ENCODE data around the gene KDM4C.

KDM4C gene

GRCh38 chr9:6904371-6904770 lies 146.6 kb downstream of the KDM4C start:
- no peak overlapping the region for H3K27ac ChIP-seq
- H3K27me3 ChIP-seq (replicated peaks), result no peaks in the 10 kb centered on the region
- DNase-seq, result no peak
- TF ChIP-seq, protein P1, sequence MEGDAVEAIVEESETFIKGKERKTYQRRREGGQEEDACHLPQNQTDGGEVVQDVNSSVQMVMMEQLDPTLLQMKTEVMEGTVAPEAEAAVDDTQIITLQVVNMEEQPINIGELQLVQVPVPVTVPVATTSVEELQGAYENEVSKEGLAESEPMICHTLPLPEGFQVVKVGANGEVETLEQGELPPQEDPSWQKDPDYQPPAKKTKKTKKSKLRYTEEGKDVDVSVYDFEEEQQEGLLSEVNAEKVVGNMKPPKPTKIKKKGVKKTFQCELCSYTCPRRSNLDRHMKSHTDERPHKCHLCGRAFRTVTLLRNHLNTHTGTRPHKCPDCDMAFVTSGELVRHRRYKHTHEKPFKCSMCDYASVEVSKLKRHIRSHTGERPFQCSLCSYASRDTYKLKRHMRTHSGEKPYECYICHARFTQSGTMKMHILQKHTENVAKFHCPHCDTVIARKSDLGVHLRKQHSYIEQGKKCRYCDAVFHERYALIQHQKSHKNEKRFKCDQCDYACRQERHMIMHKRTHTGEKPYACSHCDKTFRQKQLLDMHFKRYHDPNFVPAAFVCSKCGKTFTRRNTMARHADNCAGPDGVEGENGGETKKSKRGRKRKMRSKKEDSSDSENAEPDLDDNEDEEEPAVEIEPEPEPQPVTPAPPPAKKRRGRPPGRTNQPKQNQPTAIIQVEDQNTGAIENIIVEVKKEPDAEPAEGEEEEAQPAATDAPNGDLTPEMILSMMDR (IDR thresholded peaks at IDR 0.05; ENCODE audit: low read depth, low read length, missing control alignments), result no peak
- in situ Hi-C loops (cut with HindIII; ENCODE audit: low pct_ligation_motif_present, low sequenced_read_pairs), result no loop called here
- H3K4me3 ChIP-seq (ENCODE audit: low read depth, low read length), result no peak overlapping the region
- H3K36me3 ChIP-seq (replicated peaks), result no peaks in the 10 kb centered on the region

DNA sequence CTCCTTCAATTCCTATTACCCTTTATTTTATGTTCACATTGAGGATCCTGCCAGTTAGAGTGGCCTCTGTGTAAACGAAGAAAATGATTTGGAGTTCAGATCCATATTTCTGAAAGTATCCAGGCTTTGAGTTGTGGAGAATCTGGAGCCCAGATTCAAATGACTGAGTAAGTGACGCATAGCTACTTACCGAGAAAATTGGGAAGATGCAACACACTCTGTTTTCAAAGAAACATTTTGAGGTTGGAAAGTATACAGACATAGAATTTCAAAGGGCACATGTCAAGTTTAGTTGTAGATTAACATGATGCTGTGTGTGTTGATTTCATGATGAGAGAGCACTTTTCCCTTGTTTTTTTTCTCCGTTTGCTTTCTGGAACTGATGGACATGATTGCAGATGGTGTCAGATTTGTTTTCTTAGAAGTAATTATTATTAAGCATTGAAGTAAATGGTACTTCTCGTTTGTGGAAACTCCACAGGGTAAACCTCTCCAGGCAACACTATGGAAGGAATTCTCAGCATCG lies 148.1 kb downstream of the KDM4C start:
- H3K27ac ChIP-seq, result no peak overlapping the region
- TF ChIP-seq, protein P1 (IDR thresholded peaks at IDR 0.05; ENCODE audit: low read depth, low read length, missing control alignments), result no peak
- no peaks in the 10 kb centered on the region for H3K27me3 ChIP-seq (replicated peaks)
- no peaks in the 10 kb centered on the region for H3K36me3 ChIP-seq (replicated peaks)
- DNase-seq, result no peak
- in situ Hi-C loops (cut with HindIII; ENCODE audit: low pct_ligation_motif_present, low sequenced_read_pairs), result no loop called here
- H3K4me3 ChIP-seq (ENCODE audit: low read depth, low read length), result no peak overlapping the region

- H3K4me3 ChIP-seq (ENCODE audit: low read depth, low read length), result no peak overlapping the region
- no peaks in the 10 kb centered on the region for H3K36me3 ChIP-seq (replicated peaks)
- H3K27me3 ChIP-seq (replicated peaks), result no peaks in the 10 kb centered on the region
- TF ChIP-seq, protein P1 (IDR thresholded peaks at IDR 0.05; ENCODE audit: low read depth, low read length, missing control alignments), result peak; percentile 70
- in situ Hi-C loops (cut with HindIII; ENCODE audit: low pct_ligation_motif_present, low sequenced_read_pairs), result no loop called here
- H3K27ac ChIP-seq, result no peak overlapping the region
- DNase-seq, result peak; percentile 24
Observed at GRCh38 chr9:6907772-6908381, 150.1 kb downstream of the KDM4C start.

GRCh38 chr9:6909181-6909580 lies 151.4 kb downstream of the KDM4C start:
- Histone ChIP-seq H3K4me3 (ENCODE audit: low read depth, low read length) (no peak overlapping the region), H3K27me3 (replicated peaks) (no peaks in the 10 kb centered on the region), H3K27ac (no peak overlapping the region), H3K36me3 (replicated peaks) (no peaks in the 10 kb centered on the region)
- DNase-seq, result no peak
- TF ChIP-seq, protein P1 (IDR thresholded peaks at IDR 0.05; ENCODE audit: low read depth, low read length, missing control alignments), result no peak
- in situ Hi-C loops (cut with HindIII; ENCODE audit: low pct_ligation_motif_present, low sequenced_read_pairs), result no loop called here

DNA sequence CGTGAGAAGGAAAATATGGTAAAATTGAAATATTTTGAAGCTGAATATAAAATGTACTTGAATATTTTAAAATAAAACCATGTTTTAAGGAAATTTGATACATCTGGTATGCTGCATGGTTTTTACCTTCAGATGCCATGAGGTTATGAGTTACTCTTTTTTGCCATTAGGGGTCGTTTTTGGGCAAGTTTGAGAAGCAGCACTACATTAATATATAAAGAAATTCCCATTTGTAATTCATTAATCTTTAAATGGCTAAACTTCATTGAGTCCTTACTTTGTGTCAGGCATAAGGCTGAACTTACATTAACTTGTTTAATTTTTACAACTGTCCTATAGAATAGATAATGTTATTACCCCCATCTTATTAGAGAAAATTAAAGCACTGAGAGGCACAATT lies 152.3 kb downstream of the KDM4C start:
- Histone ChIP-seq H3K4me3 (ENCODE audit: low read depth, low read length) (no peak overlapping the region), H3K36me3 (replicated peaks) (no peaks in the 10 kb centered on the region), H3K27ac (no peak overlapping the region), H3K27me3 (replicated peaks) (no peaks in the 10 kb centered on the region)
- no peak for DNase-seq
- in situ Hi-C loops (cut with HindIII; ENCODE audit: low pct_ligation_motif_present, low sequenced_read_pairs), result no loop called here
- TF ChIP-seq, protein P1 (IDR thresholded peaks at IDR 0.05; ENCODE audit: low read depth, low read length, missing control alignments), result peak; percentile 51

- no peak overlapping the region for H3K4me3 ChIP-seq (ENCODE audit: low read depth, low read length)
- in situ Hi-C loops (cut with HindIII; ENCODE audit: low pct_ligation_motif_present, low sequenced_read_pairs), result no loop called here
- H3K27me3 ChIP-seq (replicated peaks), result no peaks in the 10 kb centered on the region
- H3K27ac ChIP-seq, result no peak overlapping the region
- TF ChIP-seq, protein P1 (IDR thresholded peaks at IDR 0.05; ENCODE audit: low read depth, low read length, missing control alignments), result no peak
- DNase-seq, result no peak
- no peaks in the 10 kb centered on the region for H3K36me3 ChIP-seq (replicated peaks)
Observed at GRCh38 chr9:6910497-6910896, 152.7 kb downstream of the KDM4C start.

Measured in brain microvascular endothelial cell (primary cell).